Effector memory CD4-positive, alpha-beta T cell (primary cell): ENCODE results near the gene EEF1AKMT4.

Experiments
- DNase-seq, 3 donors: peaks; one replicate each; pipeline ENCODE4 v3.0.0-alpha.2; 2020
- H3K27ac ChIP-seq: 2 replicates; pipeline ENCODE4 v1.7.0; 2013; ENCODE audit warnings: mild to moderate bottlenecking, low read length, moderate library complexity; ENCODE audit not compliant: insufficient read depth, poor library complexity, severe bottlenecking
- H3K27me3 ChIP-seq: replicated peaks from 2 replicates; pipeline ENCODE4 v1.7.0; 2013; ENCODE audit warnings: mild to moderate bottlenecking, low read length; ENCODE audit not compliant: insufficient read depth, control insufficient read depth, poor library complexity, severe bottlenecking
- H3K36me3 ChIP-seq: 2 replicates; pipeline ENCODE4 v1.7.0; 2013; ENCODE audit warnings: mild to moderate bottlenecking, low read length, moderate library complexity; ENCODE audit not compliant: control insufficient read depth, insufficient read depth
- H3K4me1 ChIP-seq: 2 replicates; pipeline ENCODE4 v1.7.0; 2013; ENCODE audit warnings: low read length, mild to moderate bottlenecking; ENCODE audit not compliant: control insufficient read depth, insufficient read depth, poor library complexity, severe bottlenecking
- H3K4me3 ChIP-seq: 2 replicates; pipeline ENCODE4 v1.7.0; 2013; ENCODE audit warnings: low read length, low read depth, mild to moderate bottlenecking; ENCODE audit not compliant: insufficient read depth, poor library complexity, severe bottlenecking
- H3K9me3 ChIP-seq: 2 replicates; pipeline ENCODE4 v1.7.0; 2013; ENCODE audit warnings: mild to moderate bottlenecking, low read length, moderate library complexity; ENCODE audit not compliant: control insufficient read depth

The EEF1AKMT4 gene

GRCh38 chr3:184228376-184229137 lies 20.9 kb upstream of the EEF1AKMT4 start:
- Histone ChIP-seq H3K36me3 (no peaks in the 10 kb centered on the region), H3K9me3 (no peaks in the 10 kb centered on the region), H3K4me3 (no peak overlapping the region), H3K27me3 (peaks cover 44% of the 10 kb centered on the region), H3K27ac (no peak overlapping the region), H3K4me1 (peaks cover 21% of the 10 kb centered on the region)
- no peak for DNase-seq

- H3K4me1 ChIP-seq: peaks cover 21% of the 10 kb centered on the region
- H3K36me3 ChIP-seq: no peaks in the 10 kb centered on the region
- peak within 1 kb of the TSS; percentile 70 for H3K4me3 ChIP-seq
- H3K27ac ChIP-seq: no peak within 1 kb of the TSS
- H3K27me3 ChIP-seq: peaks cover 47% of the 10 kb centered on the region
- DNase-seq: peak; percentile 57 to 65 (median 61)
- no peaks in the 10 kb centered on the region for H3K9me3 ChIP-seq
Observed at GRCh38 chr3:184229394-184230080, 19.9 kb upstream of the EEF1AKMT4 start, which contains the start of gene VWA5B2. Gene VWA5B2, plus strand, starts transcription at chr3:184229585. Its CDS starts 944 bp downstream, at chr3:184230529.

DNA sequence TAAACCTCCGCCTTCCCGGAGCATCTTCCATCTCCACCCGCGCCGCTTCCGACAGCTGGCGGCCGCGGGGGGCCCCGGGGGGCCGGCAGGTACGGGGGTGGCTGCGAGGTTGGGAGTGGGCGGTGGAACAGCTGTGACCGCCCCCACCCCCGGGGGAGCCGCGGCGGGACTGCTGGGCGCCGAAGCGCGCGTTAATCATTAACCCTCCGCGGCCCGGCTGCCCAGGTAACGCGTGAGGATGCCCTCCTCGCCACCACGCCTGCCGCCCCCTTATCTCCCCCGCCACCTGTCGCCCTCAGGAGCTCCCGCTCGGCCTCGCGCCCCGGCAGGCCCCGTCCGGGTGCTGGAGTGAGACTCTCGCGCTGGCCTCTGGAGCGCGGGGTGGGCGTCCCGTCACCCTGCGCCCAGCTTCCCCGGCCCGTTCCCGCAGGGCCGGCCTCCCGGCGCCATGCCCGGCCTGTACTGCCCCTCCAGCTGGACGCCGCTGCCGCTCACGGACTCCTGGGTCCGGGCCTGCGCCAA lies 19.3 kb upstream of the EEF1AKMT4 start:
- Histone ChIP-seq H3K9me3 (no peaks in the 10 kb centered on the region), H3K36me3 (no peaks in the 10 kb centered on the region), H3K4me3 (peak overlapping the region; percentile 70), H3K4me1 (peaks cover 21% of the 10 kb centered on the region), H3K27me3 (peaks cover 47% of the 10 kb centered on the region), H3K27ac (no peak overlapping the region)
- DNase-seq: no peak

GRCh38 chr3:184230603-184231528 lies 18.6 kb upstream of the EEF1AKMT4 start:
- no peak for DNase-seq
- H3K4me3 ChIP-seq: peak overlapping the region; percentile 70

GRCh38 chr3:184231671-184232070 lies 17.8 kb upstream of the EEF1AKMT4 start:
- Histone ChIP-seq H3K4me3 (no peak overlapping the region), H3K9me3 (no peaks in the 10 kb centered on the region), H3K27ac (no peak overlapping the region), H3K27me3 (peaks cover 47% of the 10 kb centered on the region), H3K4me1 (peaks cover 21% of the 10 kb centered on the region), H3K36me3 (no peaks in the 10 kb centered on the region)
- no peak for DNase-seq

More at GRCh38 chr3:184230603-184231528, 18.6 kb upstream of the EEF1AKMT4 start:
- Histone ChIP-seq H3K36me3 (no peaks in the 10 kb centered on the region), H3K27me3 (peaks cover 47% of the 10 kb centered on the region), H3K27ac (no peak overlapping the region), H3K4me1 (peaks cover 21% of the 10 kb centered on the region), H3K9me3 (no peaks in the 10 kb centered on the region)

- Histone ChIP-seq H3K4me1 (peaks cover 21% of the 10 kb centered on the region), H3K27me3 (peaks cover 44% of the 10 kb centered on the region)
Observed at GRCh38 chr3:184233127-184233843, 16.2 kb upstream of the EEF1AKMT4 start.

GRCh38 chr3:184234224-184234623 lies 15.2 kb upstream of the EEF1AKMT4 start:
- peaks cover 15% of the 10 kb centered on the region for H3K4me1 ChIP-seq
- no peak overlapping the region for H3K4me3 ChIP-seq
- H3K36me3 ChIP-seq: no peaks in the 10 kb centered on the region
- H3K27me3 ChIP-seq: peaks cover 36% of the 10 kb centered on the region
- no peak overlapping the region for H3K27ac ChIP-seq
- no peaks in the 10 kb centered on the region for H3K9me3 ChIP-seq
- no peak for DNase-seq

More at GRCh38 chr3:184233127-184233843, 16.2 kb upstream of the EEF1AKMT4 start:
- DNase-seq: no peak
- H3K27ac ChIP-seq: no peak overlapping the region
- no peak overlapping the region for H3K4me3 ChIP-seq
- H3K9me3 ChIP-seq: no peaks in the 10 kb centered on the region
- no peaks in the 10 kb centered on the region for H3K36me3 ChIP-seq

DNA sequence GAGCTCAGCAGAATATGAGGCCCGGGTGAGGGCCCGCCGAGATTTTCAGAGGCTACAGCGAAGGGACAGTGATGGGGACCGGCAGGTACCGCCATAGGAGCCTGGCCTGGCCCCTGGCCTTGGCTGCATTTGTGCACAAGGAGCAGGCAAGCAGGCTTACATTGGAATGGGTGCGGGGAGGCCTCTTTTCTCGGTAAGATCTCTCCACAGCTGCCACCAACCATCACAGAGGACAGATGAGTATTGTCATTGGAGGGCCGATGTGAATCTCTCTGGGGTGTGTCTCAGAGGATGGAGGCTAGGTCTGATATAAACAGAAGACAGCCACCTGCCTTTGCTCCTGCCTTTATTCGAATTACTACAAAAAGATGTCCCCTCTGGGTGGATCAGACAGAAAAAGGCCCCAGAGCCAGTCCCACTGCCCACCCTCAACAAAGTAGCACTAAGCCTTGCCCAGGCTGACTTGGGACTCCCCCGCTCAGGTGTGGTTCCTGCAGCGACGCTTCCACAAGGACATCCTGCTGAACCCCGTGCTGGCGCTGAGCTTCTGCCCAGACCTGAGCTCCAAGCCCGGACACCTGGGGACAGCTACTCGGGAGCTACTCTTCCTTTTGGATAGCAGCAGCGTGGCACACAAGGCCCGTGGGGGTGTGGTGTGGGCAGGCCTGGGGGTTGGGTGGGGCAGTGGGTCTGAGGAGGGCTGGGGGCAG lies 14.6 kb upstream of the EEF1AKMT4 start:
- no peak for DNase-seq
- H3K9me3 ChIP-seq: no peaks in the 10 kb centered on the region
- H3K4me3 ChIP-seq: no peak overlapping the region
- no peak overlapping the region for H3K27ac ChIP-seq
- H3K4me1 ChIP-seq: peaks cover 10% of the 10 kb centered on the region
- no peaks in the 10 kb centered on the region for H3K36me3 ChIP-seq
- peaks cover 32% of the 10 kb centered on the region for H3K27me3 ChIP-seq
